ENCODE measurements around the gene EXOC7. TPM values are rescaled to one million over a fixed set of nuclear protein-coding genes. Genes with fewer than 3 reads are reported as not detected.

EXOC7 gene
- 73.9 and 78.0 TPM in 2 replicates for total RNA-seq

DNA sequence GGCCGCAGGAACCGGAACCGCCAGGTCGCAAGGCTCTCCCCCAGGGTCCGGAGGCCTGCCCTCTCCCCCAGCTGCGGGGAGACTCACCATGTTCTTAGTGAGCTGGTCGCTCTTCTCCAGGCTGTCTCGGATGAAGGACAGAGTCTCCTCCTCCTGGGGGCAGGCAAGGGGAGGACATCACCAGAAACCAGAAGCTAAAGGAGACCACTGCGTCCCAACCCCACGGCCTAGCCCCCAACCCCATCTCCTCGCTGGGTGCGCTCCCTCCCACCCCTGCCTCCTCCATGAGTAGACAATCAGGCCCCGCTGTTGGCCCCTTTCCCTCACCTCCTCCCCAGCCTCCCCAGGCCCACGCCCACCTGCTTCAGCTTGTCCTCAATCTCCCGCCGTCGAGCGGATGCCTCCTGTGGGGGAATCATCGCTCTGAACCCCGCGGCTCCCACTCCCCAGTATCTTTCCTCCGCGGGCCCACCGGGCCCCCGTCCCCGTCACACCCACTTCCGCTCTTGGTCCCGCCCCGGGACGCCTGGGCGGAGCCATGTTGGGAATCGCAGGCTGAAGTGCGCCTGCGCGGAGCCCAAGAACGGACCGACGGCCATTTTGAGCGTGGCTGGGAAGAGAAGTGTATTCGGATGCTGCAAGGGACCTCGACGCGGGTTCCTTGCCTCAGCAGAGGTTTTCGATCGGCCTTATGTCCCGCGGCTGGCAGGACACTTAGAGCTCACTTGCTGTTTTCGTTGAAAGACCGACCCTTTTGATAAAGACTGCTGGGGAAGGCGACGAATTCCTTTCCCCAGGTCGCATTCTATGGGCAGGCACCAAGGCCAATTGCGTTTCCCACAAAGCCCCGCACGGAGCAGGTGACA lies at the start of gene EXOC7:
TSS of gene EXOC7 (minus strand) at position 514 of the 866 bp plus-strand sequence. CDS start at position 419, 95 bp downstream.

GRCh38 chr17:76141212-76142038 lies 37.8 kb upstream of the EXOC7 start, which contains the start of gene FOXJ1:
FOXJ1 (minus strand) TSS chr17:76141245; CDS start chr17:76140395, 850 bp downstream.

DNA sequence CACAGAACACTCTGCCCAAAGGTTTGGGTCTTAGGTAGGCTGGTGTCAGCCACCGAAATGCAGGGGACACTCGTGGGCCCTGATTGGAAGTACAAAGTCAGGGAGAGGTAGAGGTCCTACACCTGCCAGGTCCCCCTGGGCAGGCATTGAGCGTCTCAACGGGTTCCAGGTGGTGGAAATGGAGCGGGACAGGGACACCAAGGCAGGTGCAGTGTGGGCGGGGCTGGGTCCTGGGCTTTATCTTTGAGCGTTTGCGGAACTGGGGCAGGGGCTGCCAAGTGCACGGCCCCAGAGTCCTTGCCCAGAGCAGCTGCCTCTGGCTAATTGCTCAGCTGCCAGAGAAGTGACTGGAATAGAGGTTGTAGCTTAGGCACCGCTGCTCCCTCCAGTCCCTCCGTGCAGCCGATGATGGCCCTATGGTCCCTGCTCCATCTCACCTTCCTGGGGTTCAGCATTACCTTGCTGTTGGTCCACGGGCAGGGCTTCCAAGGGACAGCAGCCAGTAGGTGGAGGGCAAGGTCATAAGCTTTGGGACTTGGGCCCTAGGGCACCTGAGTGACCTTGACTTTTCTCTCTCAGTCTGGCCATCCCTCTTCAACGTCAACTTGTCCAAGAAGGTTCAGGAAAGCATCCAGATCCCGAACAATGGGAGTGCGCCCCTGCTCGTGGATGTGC lies 24.6 kb downstream of the EXOC7 start, which contains the start of gene ZACN:
TSS of gene ZACN (plus strand) at position 323 of the 675 bp plus-strand sequence. CDS start at position 406, 83 bp downstream.

DNA sequence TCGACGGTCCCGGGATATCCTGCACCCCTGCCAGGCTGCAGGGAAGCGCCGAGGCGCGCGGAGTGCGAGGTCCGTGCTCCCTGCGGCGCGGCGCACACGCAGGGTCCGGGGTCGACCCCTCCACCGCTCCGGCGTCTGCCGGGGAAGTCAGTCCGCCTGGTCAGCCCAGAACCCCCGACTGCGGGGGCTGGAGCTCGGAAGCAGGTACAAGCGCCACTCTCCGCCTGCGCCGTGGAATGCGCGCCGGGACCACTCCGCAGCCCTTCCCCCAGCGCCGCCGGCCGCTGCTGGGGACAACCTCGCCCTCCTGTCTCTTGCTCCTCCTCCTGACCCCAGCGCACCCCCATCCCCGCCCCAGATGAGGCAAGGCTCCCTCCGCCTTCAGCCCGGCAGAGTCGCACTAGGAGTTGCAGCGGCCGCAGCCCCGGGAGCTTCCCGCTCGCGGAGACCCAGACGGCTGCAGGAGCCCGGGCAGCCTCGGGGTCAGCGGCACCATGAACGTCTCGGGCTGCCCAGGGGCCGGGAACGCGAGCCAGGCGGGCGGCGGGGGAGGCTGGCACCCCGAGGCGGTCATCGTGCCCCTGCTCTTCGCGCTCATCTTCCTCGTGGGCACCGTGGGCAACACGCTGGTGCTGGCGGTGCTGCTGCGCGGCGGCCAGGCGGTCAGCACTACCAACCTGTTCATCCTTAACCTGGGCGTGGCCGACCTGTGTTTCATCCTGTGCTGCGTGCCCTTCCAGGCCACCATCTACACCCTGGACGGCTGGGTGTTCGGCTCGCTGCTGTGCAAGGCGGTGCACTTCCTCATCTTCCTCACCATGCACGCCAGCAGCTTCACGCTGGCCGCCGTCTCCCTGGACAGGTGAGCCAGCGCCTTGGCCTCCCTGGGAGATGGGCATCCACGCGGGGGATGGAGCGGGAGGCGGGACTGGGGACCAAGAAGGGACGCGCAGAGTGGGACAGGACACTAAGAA lies 28.9 kb downstream of the EXOC7 start, which contains the start of gene GALR2:
TSS of gene GALR2 (plus strand) at position 392 of the 974 bp plus-strand sequence. CDS start at position 495, 103 bp downstream.

GRCh38 chr17:76072148-76072858 lies 31.3 kb downstream of the EXOC7 start, which contains the start of gene SRP68:
SRP68 (minus strand) TSS chr17:76072517; CDS start chr17:76072491, 26 bp downstream.

Other genes starting within 250 kb of the EXOC7 start
- gene WBP2, start 248.5 kb downstream of the EXOC7 start, total RNA-seq = 15.9 and 17.6 TPM in 2 replicates
- gene TRIM47, start 225.2 kb downstream of the EXOC7 start, total RNA-seq = 33.8 and 34.9 TPM in 2 replicates
- gene TRIM65, start 206.8 kb downstream of the EXOC7 start, total RNA-seq = 20.1 and 22.3 TPM in 2 replicates
- 30.1 and 34.8 TPM in 2 replicates for gene MRPL38, start 198.9 kb downstream of the EXOC7 start, total RNA-seq
- 6.9 and 8.4 TPM in 2 replicates for gene FBF1, start 162.7 kb downstream of the EXOC7 start, total RNA-seq
- gene ACOX1, start 124.6 kb downstream of the EXOC7 start, total RNA-seq = 58.5 and 67.3 TPM in 2 replicates
- 12.0 and 22.2 TPM in 2 replicates for gene TEN1, start 124.5 kb downstream of the EXOC7 start, total RNA-seq
- gene CDK3, start 102.9 kb downstream of the EXOC7 start, total RNA-seq = 0.45 and 2.0 TPM in 2 replicates
- gene EVPL, start 76.5 kb downstream of the EXOC7 start, total RNA-seq = not detected in 2 replicates
- 31.9 and 36.6 TPM in 2 replicates for gene SRP68, start 31.3 kb downstream of the EXOC7 start, total RNA-seq
- gene GALR2, start 29.0 kb downstream of the EXOC7 start, total RNA-seq = not detected in 2 replicates
- not detected in 2 replicates for gene ZACN, start 24.6 kb downstream of the EXOC7 start, total RNA-seq
- not detected in 2 replicates for gene FOXJ1, start 37.5 kb upstream of the EXOC7 start, total RNA-seq
- gene RNF157, start 136.7 kb upstream of the EXOC7 start, total RNA-seq = under 0.01 and 0.09 TPM in 2 replicates
- gene UBALD2, start 161.6 kb upstream of the EXOC7 start, total RNA-seq = 6.3 and 9.0 TPM in 2 replicates
- 2.9 and 4.1 TPM in 2 replicates for gene QRICH2, start 204.5 kb upstream of the EXOC7 start, total RNA-seq